DMS114 treated with DMSO at 0.1 percent for 48 hours (cell line): ENCODE measurements around the gene EPHB3.

Experiments
- DNase-seq: peaks from one replicate; lab custom pipeline; 2025; ENCODE audit not compliant: unreplicated experiment; lab: John Stamatoyannopoulos, UW

Gene EPHB3

GRCh38 chr3:184561061-184561912 is at the start of gene EPHB3:
EPHB3 (plus strand) TSS chr3:184561785; CDS start chr3:184562236, 451 bp downstream.
- DNase-seq, result peak; percentile 98

GRCh38 chr3:184512621-184513020 is 49.0 kb upstream of the EPHB3 start:
- no peak for DNase-seq

DNA sequence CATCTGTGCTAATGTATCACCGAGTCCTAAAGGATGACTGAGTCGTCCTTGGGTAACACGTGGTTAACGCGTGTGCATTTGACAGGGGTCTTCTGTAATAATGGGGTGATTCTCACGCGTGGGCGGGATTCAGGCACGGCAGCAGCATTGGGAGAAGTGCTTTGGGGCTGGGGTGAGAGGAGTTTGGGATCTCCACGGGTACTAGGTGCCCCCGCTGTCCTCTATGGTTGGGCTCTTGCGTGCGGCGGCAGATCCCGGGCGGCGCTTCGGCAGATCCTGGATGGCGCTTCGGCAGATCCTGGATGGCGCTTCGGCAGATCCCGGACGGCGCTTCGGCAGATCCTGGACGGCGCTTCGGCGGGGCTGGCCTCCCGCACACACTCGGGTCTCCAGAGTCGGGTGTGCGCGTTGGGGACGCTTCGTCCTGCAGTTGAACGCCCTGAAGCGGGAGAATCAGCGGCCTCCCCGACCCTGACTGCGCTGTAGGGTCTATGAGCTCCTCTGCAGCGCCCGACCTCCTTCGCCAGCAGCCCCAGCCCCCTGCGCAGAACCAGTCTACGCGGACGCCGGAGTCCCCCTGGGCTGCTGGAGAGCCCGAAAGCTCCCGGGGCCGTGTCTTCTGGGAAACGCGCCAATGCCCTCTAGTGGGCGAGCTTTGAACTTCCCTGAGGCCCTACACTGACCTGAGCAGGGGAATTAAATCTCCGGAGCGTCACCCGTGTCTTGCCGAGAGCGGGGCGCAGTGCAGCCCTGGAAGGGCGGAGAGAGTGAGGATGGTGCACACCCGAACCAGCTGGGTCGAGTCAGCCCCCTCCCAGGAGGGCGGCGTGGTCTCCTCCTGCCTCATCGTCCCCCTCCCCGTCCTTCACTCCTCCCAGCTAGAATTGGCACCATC is 48.1 kb upstream of the EPHB3 start:
- peak; percentile 61 for DNase-seq

- DNase-seq, result no peak
These were observed 47.5 kb upstream of the EPHB3 start for GRCh38 chr3:184514171-184514490.

DNA sequence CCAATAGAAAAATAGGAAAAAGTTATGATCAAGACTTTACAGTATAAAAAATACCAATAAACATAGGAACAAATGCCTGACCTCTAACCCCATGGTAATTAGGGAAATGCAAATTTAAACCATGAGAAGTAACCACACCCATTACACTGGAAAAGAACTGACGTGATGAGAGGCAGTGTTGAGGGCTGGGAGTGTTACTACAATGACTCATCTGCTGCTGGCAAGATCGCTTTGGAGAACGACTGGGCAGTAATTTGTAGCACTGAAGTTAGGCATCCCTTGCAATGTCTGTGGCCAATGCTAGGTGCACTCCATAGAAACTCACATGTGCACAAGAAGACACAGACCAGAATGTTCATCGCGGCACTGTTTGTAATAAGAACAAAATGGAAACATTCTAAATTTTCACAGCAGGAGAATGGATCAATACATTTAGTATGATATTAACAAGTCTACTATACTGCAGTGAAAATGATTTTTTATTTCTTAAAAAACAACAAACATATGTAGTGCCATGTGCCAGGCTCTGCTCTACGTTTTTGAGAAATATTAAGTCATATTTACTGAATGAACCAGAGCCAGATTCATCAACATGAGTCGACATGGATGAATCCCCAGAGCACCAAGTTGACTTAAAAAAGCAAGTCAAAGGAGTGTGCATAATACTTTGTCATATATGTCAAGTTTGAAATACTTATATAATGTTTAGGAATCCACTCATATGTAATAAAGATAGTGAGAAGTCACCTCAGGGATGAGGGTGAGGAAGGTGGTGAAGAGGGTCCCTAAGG is 37.6 kb upstream of the EPHB3 start:
- no peak for DNase-seq

- DNase-seq, result no peak
These were observed 36.6 kb upstream of the EPHB3 start for GRCh38 chr3:184524981-184525336.

DNA sequence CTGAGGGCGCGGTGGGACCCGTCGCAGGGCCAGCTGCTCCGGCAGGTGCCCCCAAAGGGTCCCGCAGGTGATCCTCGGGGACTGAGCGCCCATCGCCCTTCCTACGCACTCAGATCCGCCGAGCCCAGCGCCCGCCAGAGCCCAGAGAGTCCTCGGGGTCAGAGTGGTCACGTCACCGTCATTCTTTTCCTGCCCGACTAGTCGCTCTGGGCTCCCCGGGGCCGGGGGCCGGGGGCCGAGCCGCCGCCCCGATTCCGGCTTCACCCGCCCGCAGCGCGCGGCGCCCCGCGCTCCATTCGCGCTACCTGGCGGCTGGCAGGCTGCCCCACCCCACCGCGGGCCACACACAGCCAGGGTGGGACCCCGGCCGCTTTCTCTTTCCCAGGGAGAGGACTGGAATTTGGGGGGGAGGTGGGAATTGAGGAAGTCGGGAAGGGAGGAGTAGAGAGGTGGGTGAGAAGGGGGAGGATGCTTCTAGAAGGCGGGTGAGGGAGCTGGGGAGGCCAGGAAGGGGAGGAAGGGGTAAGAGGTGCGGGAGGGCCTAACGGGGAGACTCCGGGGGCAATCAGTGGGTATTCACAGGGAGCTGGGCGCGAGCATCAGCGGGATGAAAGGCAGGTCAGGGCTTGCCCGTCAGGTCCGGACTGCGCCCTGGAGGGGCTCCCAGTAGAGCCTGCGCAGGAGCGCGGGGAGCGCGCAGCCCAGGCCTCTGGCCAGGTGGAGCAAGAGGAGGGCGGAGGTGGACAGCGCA is 36.1 kb upstream of the EPHB3 start:
- no peak for DNase-seq

- no peak for DNase-seq
These were observed 35.5 kb upstream of the EPHB3 start for GRCh38 chr3:184526088-184526433.

GRCh38 chr3:184531626-184532280 is 29.8 kb upstream of the EPHB3 start:
- no peak for DNase-seq

DNA sequence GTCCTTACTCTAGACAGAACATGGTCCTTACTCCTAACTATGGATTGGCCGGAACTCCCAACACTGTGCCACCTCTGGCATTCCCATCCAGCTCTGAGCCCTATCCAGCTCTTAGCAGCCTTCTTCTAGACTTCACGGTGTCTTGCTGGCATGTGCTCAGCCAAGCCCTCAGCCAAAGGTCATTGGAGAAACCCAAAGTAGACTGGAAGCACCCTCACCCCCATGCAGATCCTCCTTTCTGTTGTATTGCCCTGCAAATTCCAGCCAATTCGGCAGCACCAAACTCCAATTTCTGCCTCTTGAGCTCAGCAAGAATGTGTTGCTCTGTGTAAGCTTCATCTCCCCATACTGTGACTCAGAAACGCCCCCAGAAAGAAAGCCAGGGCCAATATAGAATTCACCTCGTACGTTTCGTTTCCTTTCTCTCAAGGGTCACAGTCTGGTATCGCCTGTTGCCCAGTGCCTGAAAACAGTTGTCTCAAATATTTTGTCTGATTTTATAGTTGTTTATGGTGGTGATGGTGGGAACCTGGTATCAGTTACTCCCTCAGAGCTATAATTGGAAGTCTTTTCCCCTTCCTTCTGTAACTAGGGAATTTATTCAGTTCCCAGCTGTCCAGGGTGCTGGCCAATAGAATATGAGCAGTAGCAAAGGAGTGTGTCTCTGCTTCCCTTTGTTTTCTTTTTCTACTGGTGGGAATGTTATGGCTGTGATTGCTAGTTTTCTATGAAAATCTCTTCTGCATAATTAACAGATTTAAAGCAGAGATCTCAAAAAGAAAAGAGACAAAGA is 28.4 kb upstream of the EPHB3 start:
- no peak for DNase-seq

- no peak for DNase-seq
These were observed 23.5 kb upstream of the EPHB3 start for GRCh38 chr3:184537885-184538665.

- no peak for DNase-seq
These were observed 22.7 kb upstream of the EPHB3 start for GRCh38 chr3:184538666-184539431.

GRCh38 chr3:184539801-184540435 is 21.7 kb upstream of the EPHB3 start:
- no peak for DNase-seq

DNA sequence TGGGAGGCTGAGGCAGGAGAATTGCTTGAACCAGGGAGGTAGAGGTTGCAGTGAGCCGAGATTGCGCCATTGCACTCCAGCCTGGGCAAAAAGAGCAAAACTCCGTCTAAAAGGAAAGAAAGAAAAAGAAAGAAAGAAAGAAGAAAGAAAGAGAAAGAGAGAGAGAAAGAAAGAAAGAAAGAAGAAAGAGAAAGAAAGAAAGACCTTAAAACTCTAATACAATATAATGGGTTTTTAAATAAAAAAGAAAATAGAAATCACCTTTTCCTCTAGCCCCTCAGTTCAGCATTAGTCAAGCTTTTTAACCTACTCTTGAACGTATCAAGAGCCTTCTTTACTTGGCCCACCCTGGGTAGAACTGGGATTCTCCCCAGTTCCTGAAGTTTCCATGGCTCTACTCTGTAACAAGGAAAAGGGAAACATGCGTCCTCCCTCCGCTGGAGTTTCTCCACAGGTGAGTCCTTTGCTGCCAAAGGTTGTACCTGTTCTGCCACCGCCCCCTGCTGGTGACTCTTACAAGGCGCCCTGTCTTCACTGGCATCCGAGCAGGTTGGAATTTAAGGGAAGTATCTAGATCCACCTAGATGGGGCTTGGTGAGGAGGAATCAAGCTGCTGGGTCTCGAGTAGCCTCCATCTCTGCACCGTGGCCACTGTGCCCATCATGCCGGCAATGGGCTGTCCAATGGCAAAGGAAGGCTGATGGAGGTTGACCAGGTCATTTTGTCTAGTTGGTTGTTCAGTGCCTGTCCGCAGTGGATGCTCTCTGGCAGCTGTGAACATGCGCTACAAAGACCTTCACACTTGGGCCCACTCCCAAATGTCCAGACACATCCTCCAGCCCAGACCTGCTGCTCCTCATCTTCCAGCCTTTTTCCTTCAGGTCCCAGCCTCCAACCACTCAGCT is 20.6 kb upstream of the EPHB3 start:
- no peak for DNase-seq

DNA sequence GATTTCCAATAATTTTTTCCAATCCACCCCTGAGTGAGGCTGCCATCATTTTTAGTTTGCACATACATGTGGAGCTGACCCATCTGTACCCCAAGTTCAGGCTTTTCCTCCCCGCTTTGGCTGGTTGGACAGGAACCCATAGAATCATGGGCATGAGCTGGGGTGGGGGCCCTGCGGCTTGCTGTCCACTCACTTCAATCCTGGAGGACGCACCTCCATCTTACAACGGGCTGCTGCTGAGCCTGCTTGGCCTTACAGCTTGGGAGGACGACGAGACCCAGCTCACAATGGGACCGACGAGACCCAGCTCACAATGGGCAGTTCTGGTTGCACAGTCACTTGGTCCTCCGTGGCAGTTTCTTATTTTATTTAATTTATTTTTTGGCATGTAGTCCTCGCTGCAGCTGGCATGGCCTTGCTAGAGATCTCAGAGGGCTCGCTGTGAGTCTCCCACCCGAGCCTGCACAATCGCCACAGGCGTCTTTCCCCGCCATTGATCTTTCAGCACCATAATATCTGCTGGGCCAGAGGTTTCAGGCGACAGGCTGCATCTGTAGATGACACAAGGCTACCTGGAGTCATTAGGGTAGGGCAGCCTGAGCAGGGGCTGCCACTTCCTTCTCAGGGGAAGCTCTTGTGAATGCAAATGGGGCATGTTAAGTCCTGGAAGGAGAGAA is 19.6 kb upstream of the EPHB3 start:
- no peak for DNase-seq

GRCh38 chr3:184542577-184542976 is 19.0 kb upstream of the EPHB3 start:
- DNase-seq, result no peak
